ENCODE results near the gene ILF3. TPM values are rescaled to one million over a fixed set of nuclear protein-coding genes. Genes with fewer than 3 reads are reported as not detected.

Gene ILF3
- total RNA-seq, 1 experiment from 2014 or later, result 267 TPM

- H3K4me1 Mint-ChIP-seq (ENCODE audit: low read depth, unreplicated experiment), result no peaks in the 10 kb centered on the region
- intact Hi-C loops (cut with micrococcal nuclease; ENCODE audit: unreplicated experiment), result no loop called here
- CTCF ChIA-PET, result no interaction called here
- no peak for TF ChIP-seq CTCF (IDR thresholded peaks at IDR 0.05; ENCODE audit: unreplicated experiment)
- H3K27me3 Mint-ChIP-seq (ENCODE audit: unreplicated experiment), result no peaks in the 10 kb centered on the region
- no TSS peak for BruUV-seq (replicated peaks)
- no peak for DNase-seq
- H3K4me3 Mint-ChIP-seq (ENCODE audit: low read depth, unreplicated experiment), result no peak overlapping the region
- no peak overlapping the region for H3K27ac Mint-ChIP-seq (ENCODE audit: unreplicated experiment)
- peaks cover 5% of the 10 kb centered on the region for H3K36me3 Mint-ChIP-seq (ENCODE audit: insufficient read depth, unreplicated experiment)
- H3K9me3 Mint-ChIP-seq (ENCODE audit: low read depth, unreplicated experiment), result no peaks in the 10 kb centered on the region
Measured at GRCh38 chr19:10730932-10731331, 76.8 kb downstream of the ILF3 start.

DNA sequence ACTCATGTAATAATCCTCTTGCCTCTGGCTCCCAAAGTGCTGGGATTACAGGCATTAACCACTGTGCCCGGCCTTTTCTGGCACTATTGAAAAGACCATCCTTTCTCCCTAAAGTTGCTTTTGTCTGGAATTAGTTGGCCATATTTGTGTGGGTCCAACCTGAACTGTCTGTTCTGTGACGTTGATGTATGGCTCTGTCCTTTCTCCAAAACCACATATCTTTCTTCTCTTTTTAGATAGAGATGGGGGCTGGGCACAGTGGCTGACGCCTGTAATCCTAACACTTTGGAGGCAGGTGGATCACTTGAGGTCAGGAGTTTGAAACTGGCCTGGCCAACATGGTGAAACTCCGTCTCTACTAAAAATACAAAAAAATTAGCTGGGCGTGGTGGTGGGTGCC, 81.6 kb downstream of the ILF3 start:
- H3K4me3 Mint-ChIP-seq (ENCODE audit: low read depth, unreplicated experiment), result no peak overlapping the region
- no peaks in the 10 kb centered on the region for H3K36me3 Mint-ChIP-seq (ENCODE audit: insufficient read depth, unreplicated experiment)
- no peaks in the 10 kb centered on the region for H3K27me3 Mint-ChIP-seq (ENCODE audit: unreplicated experiment)
- TF ChIP-seq CTCF (IDR thresholded peaks at IDR 0.05; ENCODE audit: unreplicated experiment), result no peak
- CTCF ChIA-PET, result no interaction called here
- no peak for DNase-seq
- H3K9me3 Mint-ChIP-seq (ENCODE audit: low read depth, unreplicated experiment), result no peaks in the 10 kb centered on the region
- peaks cover 15% of the 10 kb centered on the region for H3K4me1 Mint-ChIP-seq (ENCODE audit: low read depth, unreplicated experiment)
- intact Hi-C loops (cut with micrococcal nuclease; ENCODE audit: unreplicated experiment), result no loop called here
- BruUV-seq (replicated peaks), result no TSS peak
- no peak overlapping the region for H3K27ac Mint-ChIP-seq (ENCODE audit: unreplicated experiment)

GRCh38 chr19:10736189-10736588, 82.0 kb downstream of the ILF3 start:
- TF ChIP-seq CTCF (IDR thresholded peaks at IDR 0.05; ENCODE audit: unreplicated experiment), result no peak
- no peaks in the 10 kb centered on the region for H3K9me3 Mint-ChIP-seq (ENCODE audit: low read depth, unreplicated experiment)
- H3K27me3 Mint-ChIP-seq (ENCODE audit: unreplicated experiment), result no peaks in the 10 kb centered on the region
- CTCF ChIA-PET, result no interaction called here
- no TSS peak for BruUV-seq (replicated peaks)
- H3K4me1 Mint-ChIP-seq (ENCODE audit: low read depth, unreplicated experiment), result peaks cover 18% of the 10 kb centered on the region
- no peak overlapping the region for H3K27ac Mint-ChIP-seq (ENCODE audit: unreplicated experiment)
- intact Hi-C loops (cut with micrococcal nuclease; ENCODE audit: unreplicated experiment), result no loop called here
- no peaks in the 10 kb centered on the region for H3K36me3 Mint-ChIP-seq (ENCODE audit: insufficient read depth, unreplicated experiment)
- H3K4me3 Mint-ChIP-seq (ENCODE audit: low read depth, unreplicated experiment), result no peak overlapping the region
- DNase-seq, result no peak

GRCh38 chr19:10736916-10737551, 82.9 kb downstream of the ILF3 start:
- TF ChIP-seq CTCF (IDR thresholded peaks at IDR 0.05; ENCODE audit: unreplicated experiment), result no peak
- DNase-seq, result no peak
- CTCF ChIA-PET, result no interaction called here
- Mint-ChIP-seq H3K36me3 (ENCODE audit: insufficient read depth, unreplicated experiment) (no peaks in the 10 kb centered on the region), H3K4me1 (ENCODE audit: low read depth, unreplicated experiment) (peaks cover 25% of the 10 kb centered on the region), H3K4me3 (ENCODE audit: low read depth, unreplicated experiment) (no peak overlapping the region), H3K27me3 (ENCODE audit: unreplicated experiment) (no peaks in the 10 kb centered on the region), H3K27ac (ENCODE audit: unreplicated experiment) (peak overlapping the region; percentile 20), H3K9me3 (ENCODE audit: low read depth, unreplicated experiment) (no peaks in the 10 kb centered on the region)
- intact Hi-C loops (cut with micrococcal nuclease; ENCODE audit: unreplicated experiment), result no loop called here
- BruUV-seq (replicated peaks), result no TSS peak

All from Calu3 (cell line).